Ramos (cell line): ENCODE data around the gene FSD1.

Experiments
- in situ Hi-C: fragments of 300-500 bp; cut with MboI; formaldehyde crosslinking; loops from one replicate; pipeline ENCODE4 v1.14.3; 2022; ENCODE audit warnings: low sequenced_read_pairs; ENCODE audit not compliant: unreplicated experiment

The FSD1 gene

DNA sequence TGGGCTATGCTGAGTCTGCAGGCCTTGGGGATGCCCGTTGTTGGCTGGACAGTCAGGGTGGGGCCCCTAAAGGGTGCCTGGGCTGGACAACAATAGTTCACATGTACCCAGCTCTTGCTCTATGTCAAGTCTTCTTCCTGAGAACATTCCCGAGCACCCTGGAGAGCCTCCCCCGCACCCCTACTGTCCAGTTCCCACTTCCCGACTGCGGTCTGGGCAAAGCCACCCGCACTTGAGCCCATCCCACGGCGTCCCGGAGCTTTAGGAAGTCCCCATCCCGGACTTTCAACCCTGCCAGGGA is 37.9 kb downstream of the FSD1 start:
- in situ Hi-C loops, result no loop called here

DNA sequence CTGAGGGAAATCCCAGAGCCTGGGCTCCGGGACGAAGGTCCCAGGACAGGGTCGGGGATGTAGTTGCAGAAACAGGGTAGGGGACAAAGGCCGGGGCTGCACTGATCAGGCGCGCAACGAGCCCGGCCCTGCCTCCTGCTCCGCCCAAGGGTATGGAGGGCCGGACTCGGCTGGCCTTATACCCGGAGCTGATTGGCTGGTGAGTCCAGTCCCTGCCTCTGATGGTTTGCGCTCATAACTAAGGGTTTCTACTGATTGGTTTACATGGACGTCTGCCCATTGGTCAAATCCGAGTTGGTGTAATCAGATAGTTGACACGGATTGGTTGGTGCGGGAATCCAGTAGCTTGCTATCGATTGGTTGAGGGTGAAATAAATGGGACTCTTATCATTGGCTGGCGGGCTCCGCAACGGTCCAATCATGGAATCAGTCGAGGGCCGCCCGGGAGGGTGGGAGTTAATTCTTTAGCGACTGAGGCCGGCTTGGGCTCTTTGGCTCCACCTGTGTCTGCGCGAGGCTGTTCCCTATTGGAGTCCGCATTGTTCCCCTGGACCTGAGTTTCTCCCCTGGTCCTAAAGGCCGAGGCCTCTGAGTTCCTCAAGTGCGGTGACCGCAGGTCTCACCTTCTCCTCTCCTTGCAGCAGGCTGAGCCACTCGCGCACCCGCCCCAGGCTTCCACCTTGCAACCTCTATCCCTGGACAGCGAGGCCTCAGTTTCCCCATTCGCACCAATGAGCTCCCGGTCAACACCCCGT is 38.4 kb downstream of the FSD1 start:
- in situ Hi-C loops, result no loop called here

GRCh38 chr19:4343370-4344307 is 39.2 kb downstream of the FSD1 start, which contains the start of gene MPND:
Gene MPND, plus strand, starts transcription at chr19:4343562. Its CDS starts 32 bp downstream, at chr19:4343594.
- in situ Hi-C loops, result no loop called here

DNA sequence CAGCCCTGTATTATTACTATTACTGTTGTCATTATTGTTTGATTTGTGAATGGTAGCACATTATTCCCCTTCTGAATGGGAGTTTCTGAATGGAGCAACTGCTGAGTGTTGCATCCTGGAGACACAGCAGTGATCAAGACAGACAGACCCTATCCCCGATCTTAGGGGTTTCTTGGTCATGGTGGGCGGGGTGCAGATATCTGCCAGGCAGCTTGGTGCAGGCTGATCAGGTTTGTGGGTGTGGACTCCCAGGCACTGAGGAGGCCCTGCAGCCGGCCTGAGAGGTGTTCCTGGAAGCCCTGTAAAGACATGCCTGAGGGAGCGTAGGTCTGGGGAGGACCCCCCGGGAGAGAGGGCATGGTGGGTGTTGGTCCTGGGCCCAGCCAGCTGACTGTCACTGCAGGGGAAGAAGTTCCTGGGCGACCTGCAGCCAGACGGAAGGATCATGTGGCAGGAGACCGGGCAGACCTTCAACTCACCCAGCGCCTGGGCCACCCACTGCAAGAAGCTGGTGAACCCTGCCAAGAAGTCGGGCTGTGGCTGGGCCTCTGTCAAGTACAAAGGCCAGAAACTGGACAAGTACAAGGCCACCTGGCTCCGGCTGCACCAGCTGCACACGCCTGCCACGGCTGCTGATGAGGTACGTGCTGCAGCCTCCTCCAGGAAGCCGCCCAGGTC is 41.1 kb downstream of the FSD1 start:
- in situ Hi-C loops, result loop anchor here (5.0 kb wide), 1 partner anchor 73 kb away; no protein-coding TSS in a partner anchor

DNA sequence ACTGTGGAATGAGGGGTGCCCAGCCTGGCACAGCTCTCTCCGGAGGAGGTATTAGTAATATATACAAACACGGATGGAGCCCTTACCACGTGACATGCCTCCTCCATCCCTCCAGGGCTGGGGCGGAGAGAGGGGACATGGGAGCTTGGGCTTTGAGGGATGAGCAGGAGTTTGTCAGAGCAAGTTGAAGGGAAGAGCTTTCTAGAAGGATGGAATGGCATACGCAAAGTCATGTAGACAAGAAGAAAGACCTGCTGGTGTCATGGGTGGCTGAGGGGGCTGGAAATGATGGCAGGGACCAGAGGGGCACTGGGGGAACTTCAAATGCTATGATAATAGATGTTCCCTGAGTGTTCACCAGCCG is 41.6 kb downstream of the FSD1 start:
- in situ Hi-C loops, result loop anchor here (5.0 kb wide), 1 partner anchor 74 kb away; no protein-coding TSS in a partner anchor

GRCh38 chr19:4347521-4347920 is 43.1 kb downstream of the FSD1 start:
- in situ Hi-C loops, result loop anchor here (5.0 kb wide), 1 partner anchor 75 kb away; no protein-coding TSS in a partner anchor

- in situ Hi-C loops, result loop anchor here (5.0 kb wide), 1 partner anchor 77 kb away; no protein-coding TSS in a partner anchor
Measured at GRCh38 chr19:4349225-4349624, 44.8 kb downstream of the FSD1 start.

DNA sequence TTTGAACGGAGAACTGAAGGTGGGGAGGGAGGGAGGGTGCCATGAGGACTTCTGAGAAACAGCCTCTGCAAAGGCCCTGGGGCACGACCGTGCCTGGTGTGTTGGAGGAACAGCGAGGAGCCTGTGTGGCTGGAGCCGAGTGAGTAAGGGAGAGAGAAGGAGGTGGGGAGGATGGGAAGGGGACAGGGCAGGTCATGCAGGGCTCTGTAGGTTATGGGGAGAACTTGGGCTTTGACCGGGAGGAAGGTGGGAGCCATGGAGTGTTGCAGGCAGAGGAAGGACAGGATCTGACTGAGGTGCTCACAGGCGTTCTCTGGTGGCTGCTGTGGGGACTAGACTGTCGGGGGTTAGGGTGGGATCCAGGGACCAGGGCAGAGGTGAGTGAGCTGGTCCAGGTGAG is 45.7 kb downstream of the FSD1 start:
- in situ Hi-C loops, result no loop called here

DNA sequence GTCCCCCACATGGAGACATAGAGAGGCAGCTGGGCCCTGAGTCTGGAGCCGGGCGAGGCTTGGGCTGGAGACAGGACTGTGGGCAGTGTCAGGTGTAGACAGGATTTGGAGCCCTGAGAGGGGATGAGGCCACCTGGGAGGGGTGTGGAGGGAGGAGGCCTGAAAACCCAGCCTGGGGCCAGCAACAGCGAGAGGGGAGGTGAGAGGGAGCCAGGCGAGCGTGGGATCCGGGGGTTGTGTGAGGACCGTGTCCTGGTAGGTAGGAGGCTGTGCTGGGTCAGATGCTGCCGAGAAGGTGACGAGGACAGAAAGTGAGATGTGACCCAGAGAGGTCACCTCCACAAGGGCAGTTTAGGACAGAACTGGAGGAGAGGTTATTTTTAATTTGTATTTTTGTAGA is 46.3 kb downstream of the FSD1 start:
- in situ Hi-C loops, result no loop called here

DNA sequence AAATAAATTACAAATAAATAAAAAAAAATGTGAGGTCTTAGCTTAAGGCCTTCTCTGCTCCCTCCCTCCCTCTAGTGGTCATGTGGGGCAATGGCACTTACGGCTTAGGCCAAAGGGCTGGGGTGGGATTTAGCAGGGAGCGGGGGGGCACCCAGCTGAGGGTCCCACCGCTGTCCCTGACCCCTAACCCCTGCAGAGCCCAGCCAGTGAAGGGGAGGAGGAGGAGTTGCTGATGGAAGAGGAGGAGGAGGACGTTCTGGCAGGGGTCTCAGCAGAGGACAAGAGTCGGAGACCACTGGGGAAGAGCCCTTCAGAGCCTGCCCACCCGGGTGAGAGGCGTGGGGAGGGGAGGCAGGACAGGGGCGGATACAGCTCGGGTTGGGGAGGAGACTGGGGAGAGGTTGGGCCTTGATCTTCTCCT is 48.3 kb downstream of the FSD1 start:
- in situ Hi-C loops, result no loop called here

DNA sequence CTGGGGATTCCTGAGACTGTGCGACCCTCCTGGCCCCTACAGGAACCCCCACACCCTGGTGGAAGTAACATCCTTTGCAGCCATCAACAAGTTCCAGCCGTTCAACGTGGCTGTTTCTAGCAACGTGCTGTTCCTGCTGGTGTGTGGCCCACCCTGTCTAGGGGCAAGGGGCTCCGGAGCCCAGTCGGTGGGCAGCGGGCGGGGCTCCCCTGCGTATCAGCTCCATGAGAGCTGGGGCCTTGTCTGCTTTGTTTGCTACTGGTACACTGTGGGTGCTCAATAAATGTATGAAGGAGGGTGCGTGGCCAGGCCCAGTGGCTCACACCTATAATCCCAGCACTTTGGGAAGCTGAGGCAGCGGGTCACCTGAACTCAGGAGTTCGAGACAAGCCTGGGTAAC is 49.9 kb downstream of the FSD1 start:
- in situ Hi-C loops, result no loop called here

- in situ Hi-C loops, result no loop called here
Measured at GRCh38 chr19:4354897-4355296, 50.5 kb downstream of the FSD1 start.

DNA sequence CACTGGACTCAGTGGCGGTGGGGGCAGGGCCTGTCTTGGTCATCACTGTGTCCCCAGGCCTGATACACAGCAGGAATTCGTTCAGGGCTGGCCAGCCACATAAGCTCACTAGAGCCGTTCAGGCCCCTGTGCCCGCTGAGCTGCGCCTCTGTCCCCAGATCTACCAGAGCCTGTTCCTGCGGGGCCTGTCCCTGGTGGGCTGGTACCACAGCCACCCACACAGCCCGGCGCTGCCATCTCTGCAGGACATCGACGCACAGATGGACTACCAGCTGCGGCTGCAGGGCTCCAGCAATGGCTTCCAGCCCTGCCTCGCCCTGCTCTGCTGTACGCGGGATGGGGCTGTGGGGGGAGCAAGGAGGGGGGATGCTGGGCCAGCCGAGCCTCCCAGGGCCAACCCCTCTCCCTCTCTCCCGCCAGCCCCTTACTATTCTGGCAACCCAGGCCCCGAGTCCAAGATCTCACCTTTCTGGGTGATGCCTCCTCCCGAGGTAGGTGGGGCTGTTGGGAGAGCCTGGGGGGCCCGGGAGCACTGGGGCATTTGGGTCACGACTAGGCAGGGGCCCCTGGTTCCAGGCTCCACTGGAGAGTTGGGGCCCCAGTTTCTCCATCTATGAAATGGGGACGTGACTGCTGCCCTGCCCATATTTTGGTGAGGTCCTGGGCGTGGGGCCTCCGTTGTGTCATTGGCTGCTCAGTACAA is 52.8 kb downstream of the FSD1 start:
- in situ Hi-C loops, result no loop called here

DNA sequence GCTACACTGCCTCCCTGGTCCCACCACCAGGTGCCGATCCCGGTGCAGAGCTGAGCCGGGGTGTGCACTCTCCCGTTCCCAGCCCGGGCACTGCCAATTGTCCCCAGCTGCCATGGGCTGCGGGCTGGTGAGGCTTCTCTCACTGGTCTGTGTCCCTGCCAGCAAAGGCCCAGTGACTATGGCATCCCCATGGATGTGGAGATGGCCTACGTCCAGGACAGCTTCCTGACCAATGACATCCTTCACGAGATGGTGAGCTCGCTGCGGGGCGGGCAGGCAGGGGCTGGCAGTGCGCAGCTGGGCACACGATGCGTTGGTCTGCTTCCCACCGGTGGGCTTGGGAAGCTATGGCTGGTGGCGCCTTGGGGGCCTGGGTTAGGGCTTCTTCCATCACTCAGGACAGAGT is 53.5 kb downstream of the FSD1 start:
- in situ Hi-C loops, result no loop called here

DNA sequence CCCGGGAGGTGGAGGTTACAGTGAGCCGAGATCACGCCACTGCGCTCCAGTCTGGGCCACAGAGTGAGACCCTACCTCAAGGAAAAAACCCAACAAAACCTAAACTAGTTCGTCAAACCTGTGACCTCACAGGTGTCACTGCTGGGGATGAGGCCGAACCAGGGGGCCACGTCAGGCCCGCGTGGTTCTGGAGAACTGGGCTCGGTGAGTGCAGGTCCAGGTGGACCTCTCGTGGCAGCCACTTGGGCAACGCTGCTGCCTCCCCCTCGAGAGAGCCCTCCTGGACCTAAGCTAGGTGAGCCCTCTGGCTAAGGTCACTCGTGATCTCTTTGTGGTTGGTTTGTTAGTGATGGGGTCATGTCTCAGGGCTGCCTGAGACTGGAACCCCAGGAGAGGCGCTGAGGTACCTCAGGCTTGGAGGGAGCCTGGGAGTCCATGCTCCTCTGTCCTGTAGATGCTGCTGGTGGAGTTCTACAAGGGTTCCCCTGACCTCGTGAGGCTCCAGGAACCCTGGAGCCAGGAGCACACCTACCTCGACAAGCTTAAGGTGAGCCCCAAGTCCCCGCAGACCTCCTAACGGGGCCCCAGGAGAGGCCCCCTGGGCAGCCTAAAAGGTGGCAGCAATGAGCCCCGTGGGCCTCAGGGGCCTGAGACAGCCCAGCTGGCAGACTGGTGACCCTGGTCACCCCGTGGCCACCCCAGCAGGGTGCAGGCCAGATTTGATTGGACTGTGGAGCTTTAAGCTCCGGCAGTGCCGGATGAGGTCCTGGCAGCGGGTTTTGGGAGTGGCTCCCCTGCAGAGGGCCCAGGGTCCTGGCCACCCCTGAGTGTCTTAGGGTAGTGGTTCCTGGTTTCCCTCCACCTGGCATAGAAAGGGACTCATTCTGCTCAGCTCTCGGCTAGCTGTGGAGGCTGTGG is 54.6 kb downstream of the FSD1 start:
- in situ Hi-C loops, result no loop called here

GRCh38 chr19:4359627-4360000 is 55.2 kb downstream of the FSD1 start:
- in situ Hi-C loops, result no loop called here

DNA sequence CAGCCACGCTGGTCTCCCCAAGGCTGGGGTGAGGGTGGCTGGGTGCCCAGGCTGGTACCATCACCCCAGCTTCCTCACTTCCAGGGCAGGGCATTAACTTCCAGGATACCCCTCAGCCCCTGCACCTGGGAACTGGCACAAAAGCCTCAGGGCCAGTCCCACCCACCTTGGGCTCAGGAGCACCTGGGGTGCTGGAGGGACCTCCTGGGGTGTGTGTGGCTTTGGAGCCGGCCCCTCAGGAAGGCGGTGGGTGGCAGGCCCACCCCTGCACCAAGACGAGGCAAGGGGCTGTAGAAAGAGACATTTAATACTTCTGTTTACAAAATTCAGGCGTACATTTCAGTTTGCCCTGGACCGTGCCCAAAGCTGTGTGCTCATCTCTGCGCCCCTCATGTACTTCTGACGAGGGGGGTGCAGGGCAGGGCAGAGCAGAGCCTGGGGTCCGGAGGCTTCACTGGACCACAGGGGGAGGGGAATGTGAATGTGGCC is 55.7 kb downstream of the FSD1 start:
- in situ Hi-C loops, result no loop called here

DNA sequence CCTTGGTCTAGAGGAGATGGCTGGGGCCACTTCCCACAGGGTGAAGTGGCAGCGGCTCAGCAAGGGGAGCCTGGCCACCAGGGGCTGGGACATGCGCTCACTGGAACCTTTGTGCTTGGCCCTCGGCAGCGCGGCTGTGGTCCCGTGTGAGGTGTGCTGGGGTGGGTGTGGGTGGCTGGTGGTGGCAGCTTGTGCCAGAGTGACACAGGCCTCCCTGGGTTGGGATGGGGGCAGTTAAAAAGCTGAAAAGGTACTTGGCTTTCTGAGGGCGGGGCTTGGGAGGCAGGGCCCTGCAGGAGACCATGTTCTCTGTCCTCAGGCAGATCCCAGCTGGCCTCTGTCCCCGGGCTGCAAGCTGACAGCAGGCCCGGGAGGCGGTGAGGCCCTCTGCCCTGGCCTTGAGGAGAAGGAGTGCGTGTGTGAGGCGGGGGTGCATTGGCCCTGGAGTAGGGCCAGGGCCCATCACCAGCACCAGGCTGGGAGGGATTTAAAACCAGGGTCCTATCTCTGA is 56.3 kb downstream of the FSD1 start:
- in situ Hi-C loops, result no loop called here
